HepG2 (cell line): ENCODE measurements around the gene ZMYND8. TPM values are rescaled to one million over a fixed set of nuclear protein-coding genes. Genes with fewer than 3 reads are reported as not detected.

Experiments
- ARID5B ChIP-seq: IDR thresholded peaks from 2 replicates; pipeline ENCODE4 v1.4.0; 2020; ENCODE audit warnings: mild to moderate bottlenecking, missing genetic modification reagents
- ARNTL ChIP-seq: sonication (generic); formaldehyde crosslinking; IDR thresholded peaks from 2 replicates; pipeline ENCODE4 v1.4.0; 2020; ENCODE audit warnings: mild to moderate bottlenecking, missing genetic modification reagents
- CCAR2 ChIP-seq: fragments of 200-400 bp; formaldehyde crosslinking; optimal IDR thresholded peaks from 2 replicates; pipeline ENCODE3; 2018; ENCODE audit warnings: low read depth, mild to moderate bottlenecking, low read length, moderate library complexity
- CEBPG ChIP-seq: IDR thresholded peaks from 2 replicates; pipeline ENCODE4 v1.6.1; 2016
- FOXA1 ChIP-seq, 2 experiments: fragments of 450-650 bp in 1 of 2; sonication (generic) in 1 of 2; formaldehyde crosslinking in 1 of 2; IDR thresholded peaks; 2 replicates each; pipeline versions ENCODE4 v1.4.0 to v1.6.1; 2016 to 2020; ENCODE audit warnings: missing genetic modification reagents in 1 of 2
- HNRNPH1 ChIP-seq: fragments of 200-400 bp; formaldehyde crosslinking; optimal IDR thresholded peaks from 2 replicates; pipeline ENCODE3; 2017; ENCODE audit warnings: mild to moderate bottlenecking, low read depth, low read length
- SKIL ChIP-seq: sonication (generic); formaldehyde crosslinking; IDR thresholded peaks from 2 replicates; pipeline ENCODE4 v1.8.0; 2022; ENCODE audit warnings: missing genetic modification reagents, mild to moderate bottlenecking, moderate library complexity, borderline replicate concordance
- SP140L ChIP-seq: sonication (generic); formaldehyde crosslinking; IDR thresholded peaks from 2 replicates; pipeline ENCODE4 v1.4.0; 2020; ENCODE audit warnings: missing genetic modification reagents, borderline replicate concordance
- ZFY ChIP-seq: sonication (generic); formaldehyde crosslinking; IDR thresholded peaks from 2 replicates; pipeline ENCODE4 v1.4.0; 2020; ENCODE audit warnings: missing genetic modification reagents
- ZNF10 ChIP-seq: sonication (generic); formaldehyde crosslinking; IDR thresholded peaks from 2 replicates; pipeline ENCODE4 v1.4.0; 2020; ENCODE audit warnings: mild to moderate bottlenecking, low read depth, missing genetic modification reagents, borderline replicate concordance
- ZNF407 ChIP-seq: sonication (generic); formaldehyde crosslinking; IDR thresholded peaks from one replicate; pipeline ENCODE4 v1.5.1; 2020; ENCODE audit warnings: mild to moderate bottlenecking, missing genetic modification reagents; ENCODE audit errors: not compliant biosample characterization
- ZNF788 ChIP-seq: sonication (generic); formaldehyde crosslinking; IDR thresholded peaks from 2 replicates; pipeline ENCODE4 v1.5.0; 2020; ENCODE audit warnings: mild to moderate bottlenecking, missing genetic modification reagents, borderline replicate concordance
- polyA plus RNA-seq, 8 experiments: library from polyadenylated mRNA; depleted of rRNA in 3 of 8; stranded (reverse) in 7 of 8; unstranded in 1 of 8; fragments of >200 nt; fragmentation: Illumina TruSeq in 4 of 8; extraction: Trizol in 4 of 8; gene quantifications; 2 replicates each; pipeline versions ENCODE4 v1.2.1 to v1.2.3, GENCODE V29; 2011 to 2016; ENCODE audit warnings: low read depth in 4 of 8, missing spikeins in 1 of 8, mixed read lengths in 1 of 8; ENCODE audit not compliant: insufficient read depth in 1 of 8
- total RNA-seq, 5 experiments: library from RNA; depleted of rRNA; stranded (reverse); fragments of >200 nt; fragmentation: Illumina TruSeq; extraction: Trizol; gene quantifications; 2 replicates each; pipeline ENCODE4 v1.2.3, GENCODE V29; 2016; ENCODE audit warnings: low read depth in 1 of 5

Gene ZMYND8
- total and polyA plus RNA-seq, 2 of the 13 experiments (the other 11 are each of a cell fraction or from before 2014, with no cell fraction given), result 53.9 to 84.7 TPM

GRCh38 chr20:47233333-47234188, 122.9 kb downstream of the ZMYND8 start (continued):
- TF ChIP-seq FOXA1 (IDR thresholded peaks at IDR 0.05), result no peak
- peak; percentile 90 for TF ChIP-seq FOXA1 (CRISPR knock-in tag; IDR thresholded peaks at IDR 0.05)
- TF ChIP-seq SKIL (CRISPR knock-in tag), result peak; percentile 98
- TF ChIP-seq ZNF407 (CRISPR knock-in tag), result no peak
- no peak; the same call in 1 of the 2 replicates for TF ChIP-seq ZFY (CRISPR knock-in tag)
- TF ChIP-seq CEBPG, result peak; percentile 94
- peak; percentile 96 for TF ChIP-seq ARID5B (CRISPR knock-in tag)
- TF ChIP-seq ZNF788 (CRISPR knock-in tag), result peak; percentile 89
- TF ChIP-seq SP140L (CRISPR knock-in tag), result no peak
- no peak for TF ChIP-seq ZNF10
- no peak for TF ChIP-seq HNRNPH1
- TF ChIP-seq ARNTL (CRISPR knock-in tag), result no peak; the same call in 1 of the 2 replicates
- no peak for TF ChIP-seq CCAR2
